Choroid plexus epithelial cell (primary cell): ENCODE data around the gene MINDY4B.

Source experiments
- DNase-seq: peaks from one replicate; pipeline ENCODE4 v3.0.0-alpha.2; 2010; ENCODE audit warnings: low read depth
- H3K4me3 ChIP-seq: 2 replicates; pipeline ENCODE4 v1.5.1; 2011; ENCODE audit warnings: low read depth, mild to moderate bottlenecking, control low read depth, low read length, moderate library complexity
- CTCF ChIP-seq: conservative IDR thresholded peaks from 2 replicates; pipeline ENCODE4 v1.5.1; 2011; ENCODE audit warnings: low read depth, mild to moderate bottlenecking, control low read depth, inconsistent platforms, low read length, moderate library complexity

The MINDY4B gene

GRCh38 chr3:150887031-150887430, 18.2 kb downstream of the MINDY4B start:
- peak; percentile 46 for DNase-seq
- H3K4me3 ChIP-seq: no peak overlapping the region
- no peak for TF ChIP-seq CTCF

DNA sequence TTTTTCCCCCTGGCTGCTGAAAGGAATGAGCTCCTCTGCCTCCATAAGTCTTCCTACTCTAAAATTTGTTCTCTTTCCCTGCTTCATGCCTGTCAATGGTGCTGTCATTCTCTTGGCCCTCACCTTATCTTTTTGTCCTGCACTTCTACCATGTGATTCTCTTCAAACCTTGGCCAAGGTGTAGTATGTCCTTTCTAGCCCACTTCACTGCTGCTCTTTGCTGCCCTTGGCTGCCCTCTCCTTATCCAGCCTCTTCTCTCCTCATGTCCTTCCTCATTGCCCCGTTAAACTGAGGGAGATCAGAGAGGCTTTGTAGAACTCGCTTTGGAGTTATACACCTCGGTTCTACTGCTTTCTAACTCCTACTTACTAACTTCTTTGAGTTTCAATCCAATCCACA, 19.7 kb downstream of the MINDY4B start:
- DNase-seq: no peak
- no peak for TF ChIP-seq CTCF
- H3K4me3 ChIP-seq: no peak overlapping the region

GRCh38 chr3:150878996-150879575, 26.2 kb downstream of the MINDY4B start:
- TF ChIP-seq CTCF: no peak
- no peak for DNase-seq
- H3K4me3 ChIP-seq: no peak overlapping the region

DNA sequence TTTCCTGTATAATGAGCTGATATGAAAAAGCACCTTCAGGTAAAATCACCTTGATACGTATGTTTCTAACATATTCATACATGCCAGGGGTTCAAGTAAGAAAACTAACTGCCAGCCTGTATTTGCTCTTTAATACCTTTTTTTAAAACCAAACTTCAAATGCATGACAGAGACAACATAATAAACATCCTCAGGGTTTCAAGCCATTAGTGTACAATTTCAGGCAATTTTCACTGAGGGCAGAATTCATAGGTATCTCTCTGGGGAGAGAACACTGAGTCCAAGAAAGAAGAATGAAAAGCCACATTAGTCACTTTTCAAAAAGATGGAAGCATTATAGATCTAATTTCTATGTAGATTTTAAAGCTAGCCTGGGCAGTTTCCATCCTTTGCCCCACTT, 26.9 kb downstream of the MINDY4B start:
- no peak for TF ChIP-seq CTCF
- no peak overlapping the region for H3K4me3 ChIP-seq
- DNase-seq: no peak

- TF ChIP-seq CTCF: no peak
- DNase-seq: peak; percentile 56
- no peak overlapping the region for H3K4me3 ChIP-seq
These were observed 27.9 kb downstream of the MINDY4B start for GRCh38 chr3:150877303-150877702.

- H3K4me3 ChIP-seq: no peak overlapping the region
- TF ChIP-seq CTCF: no peak
- DNase-seq: no peak
These were observed 28.5 kb downstream of the MINDY4B start for GRCh38 chr3:150876611-150877265.

DNA sequence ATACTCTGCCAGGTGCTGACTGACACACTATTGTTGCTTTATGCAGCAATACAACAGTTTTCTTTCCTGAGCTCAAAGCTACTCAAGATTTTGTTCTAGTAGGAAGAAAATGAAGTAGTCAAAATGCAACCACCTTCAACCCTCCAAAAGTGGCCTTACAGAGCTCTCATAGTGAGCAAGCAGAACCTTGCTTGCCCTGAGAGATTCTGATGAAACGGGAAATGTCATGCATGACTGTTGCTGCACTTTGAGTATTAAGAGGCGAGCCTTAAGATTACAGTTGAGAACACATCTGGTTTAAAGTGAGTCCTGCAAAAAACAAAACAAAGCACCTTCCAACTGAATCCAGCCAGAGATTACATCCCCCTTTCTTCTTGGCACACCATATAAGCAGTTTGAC, 29.7 kb downstream of the MINDY4B start:
- H3K4me3 ChIP-seq: no peak overlapping the region
- TF ChIP-seq CTCF: no peak
- DNase-seq: peak; percentile 24
